KMS-11 (cell line): ENCODE data around the gene RANBP3.
"Not testable (repeated sequence)": the region's sequence is repeated elsewhere in the genome, so short reads cannot be mapped to it uniquely, and the experiment has no call there.

Experiments used
- H2AFZ ChIP-seq: fragments of 200-600 bp; sonication (generic); 2 replicates; pipeline ENCODE4 v1.6.1; 2016; ENCODE audit warnings: antibody characterized with exemption, mixed run types, low read depth
- H3K27ac ChIP-seq: fragments of 200-600 bp; sonication (generic); 2 replicates; pipeline ENCODE4 v1.6.1; 2016; ENCODE audit warnings: mild to moderate bottlenecking, mixed run types
- H3K27me3 ChIP-seq: fragments of 200-600 bp; sonication (generic); 2 replicates; pipeline ENCODE4 v1.6.1; 2017; ENCODE audit warnings: mild to moderate bottlenecking, low read depth, mixed run types, moderate library complexity; ENCODE audit not compliant: insufficient read depth
- H3K36me3 ChIP-seq: fragments of 200-600 bp; sonication (generic); 2 replicates; pipeline ENCODE4 v1.6.1; 2017; ENCODE audit warnings: mild to moderate bottlenecking, mixed run types; ENCODE audit not compliant: insufficient read depth
- H3K4me1 ChIP-seq: fragments of 200-600 bp; sonication (generic); 2 replicates; pipeline ENCODE4 v1.6.1; 2016; ENCODE audit warnings: mild to moderate bottlenecking, low read depth, mixed run types; ENCODE audit not compliant: poor library complexity, severe bottlenecking
- H3K4me2 ChIP-seq: fragments of 200-600 bp; sonication (generic); 2 replicates; pipeline ENCODE4 v1.7.0; 2016; ENCODE audit warnings: mild to moderate bottlenecking, mixed run types
- H3K4me3 ChIP-seq: fragments of 200-600 bp; sonication (generic); IDR thresholded peaks from 2 replicates; pipeline ENCODE4 v1.6.1; 2017; ENCODE audit warnings: low read depth, low read length, mixed read lengths; ENCODE audit not compliant: insufficient read depth
- H3K79me2 ChIP-seq: fragments of 200-600 bp; sonication (generic); 2 replicates; pipeline ENCODE4 v1.6.1; 2016; ENCODE audit warnings: low read depth, mixed run types; ENCODE audit not compliant: insufficient read depth
- H3K9ac ChIP-seq: fragments of 200-600 bp; sonication (generic); 2 replicates; pipeline ENCODE4 v1.6.1; 2016; ENCODE audit warnings: mild to moderate bottlenecking, mixed run types
- H4K20me1 ChIP-seq: fragments of 200-600 bp; sonication (generic); 2 replicates; pipeline ENCODE4 v1.6.1; 2016; ENCODE audit warnings: mild to moderate bottlenecking, mixed run types; ENCODE audit not compliant: insufficient read depth
- TF ChIP-seq, protein P1 (sequence below): fragments of 200-600 bp; sonication (generic); conservative IDR thresholded peaks from 2 replicates; pipeline ENCODE4 v1.6.1; 2017; ENCODE audit warnings: low read depth, mild to moderate bottlenecking, antibody characterized with exemption, low read length, moderate library complexity, mixed read lengths

Gene RANBP3

GRCh38 chr19:5877427-5877826, 100.5 kb downstream of the RANBP3 start:
- Histone ChIP-seq H3K27me3 (peaks cover 35% of the 10 kb centered on the region), H3K79me2 (no peaks in the 10 kb centered on the region), H3K36me3 (no peaks in the 10 kb centered on the region), H2AFZ (no peak overlapping the region), H3K27ac (no peak overlapping the region), H3K4me3 (no peak overlapping the region), H3K4me2 (no peak overlapping the region), H4K20me1 (no peaks in the 10 kb centered on the region), H3K9ac (no peak overlapping the region), H3K4me1 (no peaks in the 10 kb centered on the region)
- TF ChIP-seq, protein P1, sequence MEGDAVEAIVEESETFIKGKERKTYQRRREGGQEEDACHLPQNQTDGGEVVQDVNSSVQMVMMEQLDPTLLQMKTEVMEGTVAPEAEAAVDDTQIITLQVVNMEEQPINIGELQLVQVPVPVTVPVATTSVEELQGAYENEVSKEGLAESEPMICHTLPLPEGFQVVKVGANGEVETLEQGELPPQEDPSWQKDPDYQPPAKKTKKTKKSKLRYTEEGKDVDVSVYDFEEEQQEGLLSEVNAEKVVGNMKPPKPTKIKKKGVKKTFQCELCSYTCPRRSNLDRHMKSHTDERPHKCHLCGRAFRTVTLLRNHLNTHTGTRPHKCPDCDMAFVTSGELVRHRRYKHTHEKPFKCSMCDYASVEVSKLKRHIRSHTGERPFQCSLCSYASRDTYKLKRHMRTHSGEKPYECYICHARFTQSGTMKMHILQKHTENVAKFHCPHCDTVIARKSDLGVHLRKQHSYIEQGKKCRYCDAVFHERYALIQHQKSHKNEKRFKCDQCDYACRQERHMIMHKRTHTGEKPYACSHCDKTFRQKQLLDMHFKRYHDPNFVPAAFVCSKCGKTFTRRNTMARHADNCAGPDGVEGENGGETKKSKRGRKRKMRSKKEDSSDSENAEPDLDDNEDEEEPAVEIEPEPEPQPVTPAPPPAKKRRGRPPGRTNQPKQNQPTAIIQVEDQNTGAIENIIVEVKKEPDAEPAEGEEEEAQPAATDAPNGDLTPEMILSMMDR, result no peak

- H3K4me2 ChIP-seq, H3K4me1 ChIP-seq, H3K9ac ChIP-seq: not testable (repeated sequence)
Observed at GRCh38 chr19:5874496-5874895, 103.4 kb downstream of the RANBP3 start.

GRCh38 chr19:5873617-5874199, 104.2 kb downstream of the RANBP3 start:
- Histone ChIP-seq H3K4me1 (no peaks in the 10 kb centered on the region), H3K36me3 (no peaks in the 10 kb centered on the region), H2AFZ (no peak overlapping the region), H3K4me2 (no peak overlapping the region), H3K27me3 (peaks cover 12% of the 10 kb centered on the region; the same call in 1 of the 2 replicates), H3K79me2 (no peaks in the 10 kb centered on the region), H3K4me3 (no peak overlapping the region), H3K27ac (no peak overlapping the region), H4K20me1 (no peaks in the 10 kb centered on the region), H3K9ac (no peak overlapping the region)
- TF ChIP-seq, protein P1, result no peak

More at GRCh38 chr19:5874496-5874895, 103.4 kb downstream of the RANBP3 start:
- H3K4me3 ChIP-seq, H3K79me2 ChIP-seq, H3K36me3 ChIP-seq, H3K27ac ChIP-seq, H4K20me1 ChIP-seq, H2AFZ ChIP-seq: not testable (repeated sequence)
- H3K27me3 ChIP-seq, result peaks cover 20% of the 10 kb centered on the region; the same call in 1 of the 2 replicates

DNA sequence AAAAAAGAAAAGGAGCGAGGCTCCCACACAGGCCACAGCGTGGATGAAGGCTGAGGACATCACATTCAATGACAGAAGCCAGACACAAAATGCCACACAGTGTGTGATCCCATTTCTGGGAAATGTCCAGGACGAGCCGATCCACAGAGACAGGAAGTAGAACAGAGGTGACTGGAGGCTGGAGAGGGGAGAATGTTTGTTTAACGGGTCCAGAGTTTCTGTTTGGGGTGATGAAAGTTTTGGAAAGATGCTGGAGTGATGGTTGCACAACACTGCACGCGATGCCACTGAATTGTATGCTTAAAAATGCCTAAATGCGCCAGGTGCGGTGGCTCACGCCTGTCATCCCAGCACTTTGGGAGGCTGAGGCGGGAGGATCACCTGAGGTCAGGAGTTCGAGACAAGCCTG, 107.0 kb downstream of the RANBP3 start:
- H3K4me1 ChIP-seq, result no peaks in the 10 kb centered on the region
- no peaks in the 10 kb centered on the region for H3K36me3 ChIP-seq
- H3K4me2 ChIP-seq, result no peak overlapping the region
- H3K27ac ChIP-seq, result no peak overlapping the region
- no peaks in the 10 kb centered on the region for H3K79me2 ChIP-seq
- H4K20me1 ChIP-seq, result no peaks in the 10 kb centered on the region
- H3K9ac ChIP-seq, result no peak overlapping the region
- H3K27me3 ChIP-seq, result peaks cover 15% of the 10 kb centered on the region; the same call in 1 of the 2 replicates
- H3K4me3 ChIP-seq, result no peak overlapping the region
- H2AFZ ChIP-seq, result no peak overlapping the region
- TF ChIP-seq, protein P1, result no peak
